HepG2 (cell line): ENCODE measurements around the gene SRCIN1. TPM values are rescaled to one million over a fixed set of nuclear protein-coding genes. Genes with fewer than 3 reads are reported as not detected.

ENCODE experiments used
- CEBPG ChIP-seq: IDR thresholded peaks from 2 replicates; pipeline ENCODE4 v1.6.1; 2016
- FOSL1 ChIP-seq: sonication (generic); formaldehyde crosslinking; IDR thresholded peaks from 2 replicates; pipeline ENCODE4 v1.9.0; 2021; ENCODE audit warnings: missing genetic modification reagents, borderline replicate concordance
- JUNB ChIP-seq: sonication (generic); formaldehyde crosslinking; IDR thresholded peaks from 2 replicates; pipeline ENCODE4 v1.8.0; 2022; ENCODE audit warnings: missing genetic modification reagents, mild to moderate bottlenecking, borderline replicate concordance
- KLF12 ChIP-seq: sonication (generic); formaldehyde crosslinking; IDR thresholded peaks from 2 replicates; pipeline ENCODE4 v1.4.0; 2020; ENCODE audit warnings: missing genetic modification reagents, borderline replicate concordance
- MLXIP ChIP-seq: sonication (generic); formaldehyde crosslinking; IDR thresholded peaks from 2 replicates; pipeline ENCODE4 v1.9.0; 2021; ENCODE audit warnings: missing genetic modification reagents, borderline replicate concordance
- ZFP37 ChIP-seq: sonication (generic); formaldehyde crosslinking; IDR thresholded peaks from 2 replicates; pipeline ENCODE4 v1.4.0; 2020; ENCODE audit warnings: missing genetic modification reagents, borderline replicate concordance
- ZFY ChIP-seq: sonication (generic); formaldehyde crosslinking; IDR thresholded peaks from 2 replicates; pipeline ENCODE4 v1.4.0; 2020; ENCODE audit warnings: missing genetic modification reagents
- polyA plus RNA-seq, 8 experiments: library from polyadenylated mRNA; depleted of rRNA in 3 of 8; stranded (reverse) in 7 of 8; unstranded in 1 of 8; fragments of >200 nt; fragmentation: Illumina TruSeq in 4 of 8; extraction: Trizol in 4 of 8; gene quantifications; 2 replicates each; pipeline versions ENCODE4 v1.2.1 to v1.2.3, GENCODE V29; 2011 to 2016; ENCODE audit warnings: low read depth in 4 of 8, missing spikeins in 1 of 8, mixed read lengths in 1 of 8; ENCODE audit not compliant: insufficient read depth in 1 of 8
- total RNA-seq, 5 experiments: library from RNA; depleted of rRNA; stranded (reverse); fragments of >200 nt; fragmentation: Illumina TruSeq; extraction: Trizol; gene quantifications; 2 replicates each; pipeline ENCODE4 v1.2.3, GENCODE V29; 2016; ENCODE audit warnings: low read depth in 1 of 5
- TF ChIP-seq, protein P1 (sequence below): sonication (generic); formaldehyde crosslinking; IDR thresholded peaks from 2 replicates; pipeline ENCODE4 v1.4.0; 2020; ENCODE audit warnings: missing genetic modification reagents, borderline replicate concordance
- TF ChIP-seq, protein P2 (sequence below): sonication (generic); formaldehyde crosslinking; IDR thresholded peaks from 2 replicates; pipeline ENCODE4 v1.9.0; 2022; ENCODE audit warnings: low read depth, missing genetic modification reagents
- TF ChIP-seq, protein P3 (sequence below): sonication (generic); formaldehyde crosslinking; IDR thresholded peaks from 2 replicates; pipeline ENCODE4 v1.5.0; 2020; ENCODE audit warnings: mild to moderate bottlenecking, missing genetic modification reagents, borderline replicate concordance

Gene SRCIN1
- total and polyA plus RNA-seq, 2 of the 13 experiments (the other 11 are each of a cell fraction or from before 2014, with no cell fraction given) = 1.2 to 9.6 TPM

- TF ChIP-seq, protein P1, sequence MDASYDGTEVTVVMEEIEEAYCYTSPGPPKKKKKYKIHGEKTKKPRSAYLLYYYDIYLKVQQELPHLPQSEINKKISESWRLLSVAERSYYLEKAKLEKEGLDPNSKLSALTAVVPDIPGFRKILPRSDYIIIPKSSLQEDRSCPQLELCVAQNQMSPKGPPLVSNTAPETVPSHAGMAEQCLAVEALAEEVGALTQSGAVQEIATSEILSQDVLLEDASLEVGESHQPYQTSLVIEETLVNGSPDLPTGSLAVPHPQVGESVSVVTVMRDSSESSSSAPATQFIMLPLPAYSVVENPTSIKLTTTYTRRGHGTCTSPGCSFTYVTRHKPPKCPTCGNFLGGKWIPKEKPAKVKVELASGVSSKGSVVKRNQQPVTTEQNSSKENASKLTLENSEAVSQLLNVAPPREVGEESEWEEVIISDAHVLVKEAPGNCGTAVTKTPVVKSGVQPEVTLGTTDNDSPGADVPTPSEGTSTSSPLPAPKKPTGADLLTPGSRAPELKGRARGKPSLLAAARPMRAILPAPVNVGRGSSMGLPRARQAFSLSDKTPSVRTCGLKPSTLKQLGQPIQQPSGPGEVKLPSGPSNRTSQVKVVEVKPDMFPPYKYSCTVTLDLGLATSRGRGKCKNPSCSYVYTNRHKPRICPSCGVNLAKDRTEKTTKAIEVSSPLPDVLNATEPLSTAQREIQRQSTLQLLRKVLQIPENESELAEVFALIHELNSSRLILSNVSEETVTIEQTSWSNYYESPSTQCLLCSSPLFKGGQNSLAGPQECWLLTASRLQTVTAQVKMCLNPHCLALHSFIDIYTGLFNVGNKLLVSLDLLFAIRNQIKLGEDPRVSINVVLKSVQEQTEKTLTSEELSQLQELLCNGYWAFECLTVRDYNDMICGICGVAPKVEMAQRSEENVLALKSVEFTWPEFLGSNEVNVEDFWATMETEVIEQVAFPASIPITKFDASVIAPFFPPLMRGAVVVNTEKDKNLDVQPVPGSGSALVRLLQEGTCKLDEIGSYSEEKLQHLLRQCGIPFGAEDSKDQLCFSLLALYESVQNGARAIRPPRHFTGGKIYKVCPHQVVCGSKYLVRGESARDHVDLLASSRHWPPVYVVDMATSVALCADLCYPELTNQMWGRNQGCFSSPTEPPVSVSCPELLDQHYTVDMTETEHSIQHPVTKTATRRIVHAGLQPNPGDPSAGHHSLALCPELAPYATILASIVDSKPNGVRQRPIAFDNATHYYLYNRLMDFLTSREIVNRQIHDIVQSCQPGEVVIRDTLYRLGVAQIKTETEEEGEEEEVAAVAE (CRISPR knock-in tag) = peak; percentile 80
- TF ChIP-seq ZFY (CRISPR knock-in tag) (peak; percentile 59), KLF12 (CRISPR knock-in tag) (peak; percentile 94), CEBPG (CRISPR knock-in tag) (peak; percentile 90), FOSL1 (CRISPR knock-in tag) (no peak), JUNB (CRISPR knock-in tag) (peak; percentile 91), ZFP37 (peak; percentile 81), MLXIP (peak; percentile 30; the same call in 1 of the 2 replicates)
- TF ChIP-seq, protein P2, sequence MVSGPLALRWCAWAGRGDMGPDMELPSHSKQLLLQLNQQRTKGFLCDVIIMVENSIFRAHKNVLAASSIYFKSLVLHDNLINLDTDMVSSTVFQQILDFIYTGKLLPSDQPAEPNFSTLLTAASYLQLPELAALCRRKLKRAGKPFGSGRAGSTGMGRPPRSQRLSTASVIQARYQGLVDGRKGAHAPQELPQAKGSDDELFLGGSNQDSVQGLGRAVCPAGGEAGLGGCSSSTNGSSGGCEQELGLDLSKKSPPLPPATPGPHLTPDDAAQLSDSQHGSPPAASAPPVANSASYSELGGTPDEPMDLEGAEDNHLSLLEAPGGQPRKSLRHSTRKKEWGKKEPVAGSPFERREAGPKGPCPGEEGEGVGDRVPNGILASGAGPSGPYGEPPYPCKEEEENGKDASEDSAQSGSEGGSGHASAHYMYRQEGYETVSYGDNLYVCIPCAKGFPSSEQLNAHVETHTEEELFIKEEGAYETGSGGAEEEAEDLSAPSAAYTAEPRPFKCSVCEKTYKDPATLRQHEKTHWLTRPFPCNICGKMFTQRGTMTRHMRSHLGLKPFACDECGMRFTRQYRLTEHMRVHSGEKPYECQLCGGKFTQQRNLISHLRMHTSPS (CRISPR knock-in tag) = peak; percentile 90
- TF ChIP-seq, protein P3, sequence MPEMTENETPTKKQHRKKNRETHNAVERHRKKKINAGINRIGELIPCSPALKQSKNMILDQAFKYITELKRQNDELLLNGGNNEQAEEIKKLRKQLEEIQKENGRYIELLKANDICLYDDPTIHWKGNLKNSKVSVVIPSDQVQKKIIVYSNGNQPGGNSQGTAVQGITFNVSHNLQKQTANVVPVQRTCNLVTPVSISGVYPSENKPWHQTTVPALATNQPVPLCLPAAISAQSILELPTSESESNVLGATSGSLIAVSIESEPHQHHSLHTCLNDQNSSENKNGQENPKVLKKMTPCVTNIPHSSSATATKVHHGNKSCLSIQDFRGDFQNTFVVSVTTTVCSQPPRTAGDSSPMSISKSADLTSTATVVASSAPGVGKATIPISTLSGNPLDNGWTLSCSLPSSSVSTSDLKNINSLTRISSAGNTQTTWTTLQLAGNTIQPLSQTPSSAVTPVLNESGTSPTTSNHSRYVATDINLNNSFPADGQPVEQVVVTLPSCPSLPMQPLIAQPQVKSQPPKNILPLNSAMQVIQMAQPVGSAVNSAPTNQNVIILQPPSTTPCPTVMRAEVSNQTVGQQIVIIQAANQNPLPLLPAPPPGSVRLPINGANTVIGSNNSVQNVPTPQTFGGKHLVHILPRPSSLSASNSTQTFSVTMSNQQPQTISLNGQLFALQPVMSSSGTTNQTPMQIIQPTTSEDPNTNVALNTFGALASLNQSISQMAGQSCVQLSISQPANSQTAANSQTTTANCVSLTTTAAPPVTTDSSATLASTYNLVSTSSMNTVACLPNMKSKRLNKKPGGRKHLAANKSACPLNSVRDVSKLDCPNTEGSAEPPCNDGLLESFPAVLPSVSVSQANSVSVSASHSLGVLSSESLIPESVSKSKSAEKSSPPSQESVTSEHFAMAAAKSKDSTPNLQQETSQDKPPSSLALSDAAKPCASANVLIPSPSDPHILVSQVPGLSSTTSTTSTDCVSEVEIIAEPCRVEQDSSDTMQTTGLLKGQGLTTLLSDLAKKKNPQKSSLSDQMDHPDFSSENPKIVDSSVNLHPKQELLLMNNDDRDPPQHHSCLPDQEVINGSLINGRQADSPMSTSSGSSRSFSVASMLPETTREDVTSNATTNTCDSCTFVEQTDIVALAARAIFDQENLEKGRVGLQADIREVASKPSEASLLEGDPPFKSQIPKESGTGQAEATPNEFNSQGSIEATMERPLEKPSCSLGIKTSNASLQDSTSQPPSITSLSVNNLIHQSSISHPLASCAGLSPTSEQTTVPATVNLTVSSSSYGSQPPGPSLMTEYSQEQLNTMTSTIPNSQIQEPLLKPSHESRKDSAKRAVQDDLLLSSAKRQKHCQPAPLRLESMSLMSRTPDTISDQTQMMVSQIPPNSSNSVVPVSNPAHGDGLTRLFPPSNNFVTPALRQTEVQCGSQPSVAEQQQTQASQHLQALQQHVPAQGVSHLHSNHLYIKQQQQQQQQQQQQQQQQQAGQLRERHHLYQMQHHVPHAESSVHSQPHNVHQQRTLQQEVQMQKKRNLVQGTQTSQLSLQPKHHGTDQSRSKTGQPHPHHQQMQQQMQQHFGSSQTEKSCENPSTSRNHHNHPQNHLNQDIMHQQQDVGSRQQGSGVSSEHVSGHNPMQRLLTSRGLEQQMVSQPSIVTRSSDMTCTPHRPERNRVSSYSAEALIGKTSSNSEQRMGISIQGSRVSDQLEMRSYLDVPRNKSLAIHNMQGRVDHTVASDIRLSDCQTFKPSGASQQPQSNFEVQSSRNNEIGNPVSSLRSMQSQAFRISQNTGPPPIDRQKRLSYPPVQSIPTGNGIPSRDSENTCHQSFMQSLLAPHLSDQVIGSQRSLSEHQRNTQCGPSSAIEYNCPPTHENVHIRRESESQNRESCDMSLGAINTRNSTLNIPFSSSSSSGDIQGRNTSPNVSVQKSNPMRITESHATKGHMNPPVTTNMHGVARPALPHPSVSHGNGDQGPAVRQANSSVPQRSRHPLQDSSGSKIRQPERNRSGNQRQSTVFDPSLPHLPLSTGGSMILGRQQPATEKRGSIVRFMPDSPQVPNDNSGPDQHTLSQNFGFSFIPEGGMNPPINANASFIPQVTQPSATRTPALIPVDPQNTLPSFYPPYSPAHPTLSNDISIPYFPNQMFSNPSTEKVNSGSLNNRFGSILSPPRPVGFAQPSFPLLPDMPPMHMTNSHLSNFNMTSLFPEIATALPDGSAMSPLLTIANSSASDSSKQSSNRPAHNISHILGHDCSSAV (CRISPR knock-in tag) = no peak
These were observed 8.4 kb upstream of the SRCIN1 start (continued) for GRCh38 chr17:38613981-38614779.
